HT1080 (cell line): ENCODE data around the gene TRMT1. TPM values are rescaled to one million over a fixed set of nuclear protein-coding genes. Genes with fewer than 3 reads are reported as not detected.
A peak's percentile ranks its signal among the peaks of the same experiment; 100 is the strongest.

Experiments
- DNase-seq: peaks from one replicate; pipeline ENCODE4 v3.0.0-alpha.2; 2015; ENCODE audit warnings: low read depth
- total RNA-seq: library from RNA; depleted of rRNA; stranded (reverse); fragments of >200 nt; shearing (Covaris generic); gene quantifications from 2 replicates; pipeline ENCODE4 v1.2.3, GENCODE V29; 2014

TRMT1 gene
- total RNA-seq, 1 experiment from 2014 or later, result 56.6 TPM

DNA sequence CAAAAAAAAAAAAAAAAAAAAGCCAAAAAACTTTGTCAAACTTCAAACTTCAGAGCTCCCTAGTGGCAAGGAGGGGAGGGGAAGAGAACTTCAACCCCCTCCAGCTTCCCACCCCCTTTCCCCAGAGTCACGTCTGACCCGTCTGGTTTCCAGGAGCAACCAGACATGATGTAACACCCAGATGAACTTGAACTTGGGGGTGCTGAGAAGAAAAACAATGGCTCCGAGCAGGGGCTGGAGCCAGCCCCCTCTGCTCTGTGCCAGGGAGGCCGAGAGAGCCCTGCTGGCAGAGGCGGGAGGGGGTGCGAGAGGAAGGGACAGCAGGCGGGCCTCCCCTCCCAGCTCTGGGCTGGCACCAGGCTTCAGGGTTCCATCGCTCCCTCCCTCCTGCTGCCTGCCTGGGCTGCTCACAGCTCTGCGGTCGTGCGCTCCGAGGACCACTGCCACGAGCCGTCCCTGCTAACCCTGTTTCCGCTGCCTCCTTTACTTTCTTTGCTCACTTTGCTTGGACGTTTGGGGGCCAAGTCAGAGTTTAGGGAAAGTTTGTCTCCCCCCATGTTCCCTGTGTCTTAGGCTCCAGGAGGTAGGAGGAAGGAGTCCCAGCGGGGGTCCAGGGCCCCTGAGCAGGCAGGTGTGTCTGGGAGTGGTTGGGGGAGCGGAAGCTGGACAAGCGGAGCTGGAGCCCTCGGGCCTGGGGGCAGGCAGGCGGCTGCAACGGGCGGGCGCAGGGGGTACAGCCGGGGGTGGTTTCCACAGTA is 25.0 kb downstream of the TRMT1 start:
- no peak for DNase-seq

DNA sequence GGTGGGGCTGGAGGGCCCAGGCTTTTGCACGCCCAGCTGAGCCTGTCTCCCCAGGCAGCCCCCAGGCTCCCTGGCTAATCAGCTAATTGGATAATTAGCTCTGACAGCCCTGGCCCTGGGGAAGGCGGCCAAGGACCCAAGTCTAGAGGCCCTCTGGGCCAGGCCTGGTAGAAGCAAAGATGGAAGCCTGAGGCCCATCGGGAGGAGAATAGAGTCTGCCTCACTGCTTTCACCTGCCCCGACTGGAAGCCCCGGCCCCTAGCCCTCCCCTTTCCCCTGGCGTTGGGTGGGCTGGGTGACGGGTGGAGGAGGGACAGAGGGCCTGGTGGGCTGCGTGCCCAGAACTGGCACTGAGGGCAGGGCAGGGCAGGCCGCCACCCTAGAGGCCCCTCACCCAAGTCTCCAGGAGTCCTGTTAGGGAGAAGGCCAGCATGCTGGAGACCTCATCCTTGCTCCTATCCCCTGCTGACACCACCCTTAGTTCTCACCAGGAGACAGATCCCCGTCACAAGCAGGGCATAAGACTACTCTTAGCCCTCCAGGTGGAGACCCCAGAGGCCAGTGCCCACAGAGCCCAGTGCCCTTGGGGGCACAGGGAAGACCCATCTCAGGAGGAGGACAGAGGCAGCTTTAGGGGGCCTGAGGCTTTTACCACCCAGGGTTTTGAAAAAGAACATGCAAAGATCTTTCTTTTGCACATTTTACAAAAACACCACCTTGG is 25.9 kb downstream of the TRMT1 start:
- DNase-seq, result no peak

DNA sequence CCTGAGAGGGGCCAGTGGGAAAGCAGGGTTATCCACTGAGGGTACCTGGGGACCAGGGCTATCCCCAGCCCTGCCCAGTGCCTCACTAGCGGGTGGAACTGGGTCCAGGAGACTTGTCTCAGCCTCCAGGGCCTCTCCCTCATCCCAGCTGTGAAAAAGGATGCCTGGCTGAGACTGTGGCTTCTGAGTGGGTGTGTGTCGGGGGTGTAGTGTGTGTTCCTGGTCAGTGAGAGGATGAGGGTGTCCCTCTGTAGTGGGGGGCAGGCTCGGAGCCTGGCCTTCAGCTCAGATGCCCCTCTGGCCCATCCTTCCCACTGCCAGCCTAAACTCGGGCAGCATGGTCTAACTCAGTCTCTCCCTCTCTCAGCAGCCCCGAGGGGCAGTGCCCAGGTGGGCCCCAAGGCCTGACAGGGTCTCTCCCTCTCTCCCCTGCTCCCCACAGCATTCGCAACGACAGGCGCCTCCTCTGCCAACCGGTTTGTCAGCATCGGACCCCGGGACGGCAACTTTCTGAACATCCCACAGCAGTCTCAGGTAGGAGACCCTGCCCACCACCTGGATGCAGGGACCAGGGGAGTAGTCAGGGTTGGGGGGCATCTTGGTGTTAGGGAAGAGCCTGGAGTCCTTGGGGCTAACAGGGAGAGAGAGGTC is 26.6 kb downstream of the TRMT1 start:
- DNase-seq, result no peak

DNA sequence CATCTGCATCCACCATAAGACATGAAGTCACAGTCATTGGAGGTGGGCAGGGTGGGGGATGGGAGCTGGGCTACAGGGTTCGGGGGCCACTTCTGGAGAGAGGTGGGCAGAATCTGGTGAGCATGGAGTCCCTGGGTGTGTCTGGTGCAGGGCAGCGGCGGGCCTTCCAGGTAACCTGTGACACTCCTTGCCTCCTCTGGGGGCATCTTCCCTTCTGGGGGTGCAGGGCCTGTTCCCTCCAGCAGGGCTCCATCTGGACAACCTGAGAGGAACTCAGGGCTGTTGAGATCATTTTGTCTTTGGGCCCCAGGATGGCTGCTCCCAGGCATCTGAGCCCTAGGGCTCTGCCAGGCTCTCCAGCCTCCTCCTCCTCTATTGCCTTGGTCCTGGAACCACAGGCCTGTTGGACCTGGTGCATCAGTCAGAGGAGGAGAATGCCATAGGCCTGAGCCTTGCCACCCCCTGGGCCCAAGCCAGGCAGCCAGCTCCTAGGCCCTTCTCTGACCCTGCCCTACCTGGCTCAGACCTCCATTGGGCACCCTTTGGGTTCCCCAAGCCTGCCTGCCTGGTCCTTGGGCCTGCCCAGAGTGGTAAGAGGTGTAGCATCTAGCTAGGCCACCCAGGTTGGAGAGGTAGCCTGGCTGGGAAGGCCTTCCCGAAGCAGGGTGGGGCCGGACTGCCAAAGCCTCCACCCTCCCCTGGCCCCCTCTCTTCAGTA is 27.2 kb downstream of the TRMT1 start:
- DNase-seq, result no peak

DNA sequence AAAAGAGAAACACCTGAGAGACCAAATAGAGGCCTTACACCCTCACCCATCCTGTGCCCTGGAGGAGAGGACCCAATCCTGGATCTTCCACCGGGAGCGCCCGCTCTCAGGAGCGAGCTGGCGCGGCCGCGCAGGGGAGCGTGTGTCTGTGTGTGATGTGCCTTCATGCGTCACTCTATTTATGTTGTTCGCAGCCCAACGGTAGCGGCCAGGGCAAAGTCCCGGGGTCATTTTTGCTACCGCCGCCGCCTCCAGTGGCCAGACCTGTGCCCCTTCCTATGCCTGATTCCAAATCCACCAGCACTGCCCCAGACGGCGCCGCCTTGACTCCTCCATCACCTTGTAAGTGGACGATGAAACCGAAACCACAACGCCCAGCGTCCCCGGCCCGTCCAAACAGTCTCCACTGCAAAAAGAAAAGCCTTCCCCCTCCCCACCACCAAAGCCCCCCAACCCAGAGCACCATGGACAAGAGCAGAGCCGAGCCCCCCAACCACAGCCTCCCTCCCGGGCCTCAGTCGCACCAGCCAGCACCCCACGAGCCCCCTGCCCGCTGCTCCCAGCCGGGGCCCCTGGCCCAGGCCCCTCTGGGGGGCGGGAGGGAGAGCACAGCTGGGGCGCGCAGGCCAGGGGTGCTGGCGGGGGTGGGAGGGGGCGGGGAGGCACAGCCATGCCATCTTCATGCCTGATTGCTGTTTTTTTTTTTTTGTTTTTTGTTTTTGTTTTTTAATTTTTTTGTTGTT is 28.6 kb downstream of the TRMT1 start:
- no peak for DNase-seq

DNA sequence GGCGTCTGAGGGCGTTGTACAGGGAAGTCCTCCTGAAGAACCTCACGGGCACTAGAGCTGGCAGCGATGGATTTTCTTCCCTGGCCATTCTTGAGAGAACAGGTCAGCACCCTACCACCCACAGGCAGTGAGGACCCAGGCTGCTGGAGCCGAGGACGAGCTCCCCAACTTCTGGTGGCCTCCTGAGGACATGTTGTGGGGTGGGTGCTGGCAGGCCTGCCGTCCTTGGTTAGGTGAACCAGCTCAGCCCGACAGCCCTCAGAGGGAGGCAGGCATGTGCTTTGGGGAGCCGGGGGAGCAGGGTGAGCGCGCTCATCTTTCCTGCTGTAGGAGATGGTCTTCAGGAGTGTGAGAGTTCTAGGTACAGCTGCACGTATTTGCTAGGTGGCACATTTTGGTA is 29.2 kb downstream of the TRMT1 start:
- no peak for DNase-seq

DNA sequence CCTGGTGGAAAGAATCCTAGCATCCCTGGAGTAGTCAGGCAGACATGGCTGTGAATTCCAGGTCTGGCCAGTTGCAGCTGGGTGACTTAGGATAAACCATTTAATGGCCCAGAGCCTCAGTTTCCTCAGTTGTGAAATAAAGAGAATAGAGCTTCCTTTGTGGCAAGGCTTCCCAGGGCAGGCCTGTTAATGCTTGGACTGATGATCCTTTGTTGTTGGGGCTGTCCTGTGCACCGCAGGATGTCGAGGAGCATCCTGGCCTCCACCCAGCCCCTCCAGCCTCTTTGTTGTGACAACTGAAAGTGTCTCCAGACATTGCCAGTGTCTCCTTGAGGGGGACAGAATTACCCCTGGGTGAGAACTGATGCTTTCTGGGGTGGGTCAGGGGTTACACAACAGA is 30.2 kb downstream of the TRMT1 start:
- no peak for DNase-seq

DNA sequence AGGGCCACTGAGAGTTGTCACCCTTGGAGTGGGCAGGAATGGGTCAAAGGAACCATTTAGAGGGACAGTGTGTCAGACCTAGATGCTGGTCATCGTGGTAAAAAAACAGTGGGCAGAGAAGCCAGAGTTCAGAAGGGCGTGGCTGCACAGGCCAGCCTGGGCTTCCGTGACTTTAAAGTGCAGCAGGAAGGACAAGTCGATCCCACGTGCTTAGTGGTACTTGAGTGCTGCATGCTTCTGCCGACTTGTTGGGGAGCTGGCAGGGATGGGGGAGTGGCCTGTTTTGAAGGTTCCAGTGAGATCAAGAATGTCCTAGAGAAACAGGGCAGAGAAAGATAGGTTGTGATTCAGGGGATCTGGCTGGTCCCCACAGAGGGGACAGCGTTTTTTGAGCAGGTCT is 30.9 kb downstream of the TRMT1 start:
- DNase-seq, result no peak

DNA sequence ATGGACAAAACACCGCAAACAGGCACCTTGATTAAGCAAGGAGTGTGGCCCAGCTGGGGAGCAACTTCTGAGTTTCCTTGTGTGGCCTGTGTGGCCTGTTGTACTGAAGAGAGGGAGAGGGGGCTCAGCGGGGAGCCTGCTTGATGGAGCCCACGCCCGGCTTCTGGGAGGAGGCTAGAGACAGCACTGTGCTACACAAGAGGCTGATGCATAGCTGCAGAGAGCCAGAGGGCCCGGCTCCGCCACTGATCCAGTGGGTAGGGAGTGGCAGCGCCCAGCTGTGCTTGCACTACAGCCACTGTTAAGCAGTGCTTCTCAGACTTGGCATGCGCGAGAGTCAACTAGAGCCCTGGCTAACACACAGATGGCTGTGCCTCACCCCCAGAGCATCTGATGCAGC is 32.9 kb downstream of the TRMT1 start:
- DNase-seq, result no peak

DNA sequence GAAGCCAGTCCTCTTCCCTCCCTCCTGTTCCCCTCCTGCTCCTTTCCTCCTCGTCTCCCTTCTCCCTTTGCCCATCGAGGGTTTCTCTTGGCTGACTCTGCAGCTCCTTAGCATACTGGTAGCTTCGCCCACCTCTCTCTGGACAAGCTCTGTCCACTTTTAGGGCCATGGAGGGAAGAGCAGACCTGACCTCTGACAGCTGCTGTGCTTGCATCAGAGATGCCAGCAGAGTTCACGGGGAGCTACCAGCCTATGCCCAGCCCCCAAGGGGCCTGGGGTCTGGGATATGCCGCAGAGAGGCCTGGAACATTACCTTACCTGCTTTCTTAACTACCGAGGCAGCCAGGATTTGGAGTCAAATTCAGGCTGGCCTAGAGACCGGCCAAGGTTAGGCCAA is 33.5 kb downstream of the TRMT1 start:
- DNase-seq, result no peak

DNA sequence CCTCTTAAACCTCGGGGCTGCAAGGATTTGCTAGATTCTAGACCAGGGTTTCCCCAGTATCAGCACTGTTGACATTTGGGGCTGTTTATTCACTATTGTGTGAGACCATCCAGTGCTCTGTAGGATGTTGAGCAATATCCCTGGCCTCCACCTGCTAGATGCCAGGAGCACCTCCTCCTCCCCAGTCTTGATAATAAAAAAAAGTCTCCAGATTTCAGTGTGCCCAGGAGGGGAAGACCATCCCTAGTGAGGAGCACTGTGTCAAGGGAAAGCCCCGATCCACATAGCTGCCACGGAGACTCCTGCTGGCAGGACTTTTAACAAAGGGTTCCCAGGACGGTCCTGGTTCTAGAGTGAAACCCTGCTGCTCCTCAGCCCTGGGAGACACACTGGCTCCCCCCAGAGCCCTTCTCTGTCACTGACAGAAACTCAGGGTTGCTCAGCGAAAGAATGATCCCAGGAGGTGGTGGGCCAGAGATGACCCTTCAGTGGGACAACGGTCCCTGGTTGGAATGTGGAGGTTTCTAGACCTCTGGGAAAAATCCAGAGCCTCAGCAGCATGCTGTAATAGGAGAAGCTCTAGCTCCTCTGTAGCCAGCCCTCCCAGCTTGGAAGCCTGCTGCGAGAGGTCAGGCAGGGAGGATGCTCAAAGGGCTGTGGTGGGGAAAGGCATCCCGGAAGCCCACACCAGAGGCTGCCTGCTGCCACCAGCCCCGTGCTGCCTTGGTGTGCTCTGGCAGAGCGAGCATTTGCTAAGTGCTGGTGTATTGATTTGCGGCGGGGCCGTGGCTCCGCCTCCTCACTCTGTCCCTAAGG is 34.1 kb downstream of the TRMT1 start:
- DNase-seq, result peak; percentile 38

DNA sequence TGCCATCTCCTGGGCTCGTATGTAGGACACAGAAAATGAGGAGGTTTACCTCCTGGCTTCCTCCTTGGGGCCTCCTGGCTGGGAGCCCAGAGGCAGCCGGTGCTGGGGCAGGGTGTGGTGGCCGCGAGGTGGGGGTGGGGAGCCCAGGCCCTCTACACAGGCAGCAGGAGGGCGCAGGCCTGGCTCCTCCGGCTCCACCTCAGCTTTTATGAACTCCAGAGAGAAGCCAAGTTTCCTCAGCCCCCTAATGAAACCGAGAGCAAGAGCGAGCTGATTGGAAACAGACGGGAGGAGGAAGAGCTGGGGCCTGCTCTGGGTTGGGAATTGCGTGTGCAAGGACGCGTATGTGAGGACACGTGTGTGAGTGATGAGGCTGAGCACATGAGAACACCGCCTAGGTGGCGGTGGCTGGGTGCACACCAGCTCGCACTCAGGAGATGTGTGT is 37.0 kb downstream of the TRMT1 start:
- DNase-seq, result no peak

DNA sequence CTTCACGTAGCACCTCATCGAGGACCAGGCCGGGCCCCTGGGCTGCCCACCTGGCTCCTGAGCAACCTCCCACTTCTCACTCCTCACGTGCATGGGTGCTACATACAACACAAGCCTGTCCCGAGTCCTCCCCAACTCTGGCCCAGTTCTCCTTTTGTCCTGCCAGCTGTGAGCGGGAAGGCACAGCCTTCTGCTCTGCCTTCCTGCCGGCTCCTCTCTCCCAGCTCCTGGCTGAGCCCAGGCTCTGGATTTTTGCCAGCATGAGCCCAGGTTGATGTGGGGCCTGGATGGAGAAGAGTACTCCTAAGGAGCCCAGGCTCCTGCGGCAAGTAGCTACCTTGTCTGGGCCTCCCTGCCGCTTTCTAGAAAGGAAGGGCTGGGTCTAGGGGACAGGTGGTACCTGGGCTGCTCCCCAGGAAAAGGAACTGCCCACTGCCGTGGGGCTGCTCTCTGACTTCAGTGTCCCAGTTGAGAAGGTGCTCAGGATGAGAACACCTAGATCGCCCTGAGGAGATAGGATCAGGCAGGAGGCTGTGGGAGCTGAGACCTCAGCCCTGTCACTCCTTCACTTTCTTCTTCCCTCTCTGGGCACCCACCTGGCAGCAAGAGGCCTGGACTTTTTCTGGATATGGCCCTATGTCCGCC is 37.5 kb downstream of the TRMT1 start:
- no peak for DNase-seq

DNA sequence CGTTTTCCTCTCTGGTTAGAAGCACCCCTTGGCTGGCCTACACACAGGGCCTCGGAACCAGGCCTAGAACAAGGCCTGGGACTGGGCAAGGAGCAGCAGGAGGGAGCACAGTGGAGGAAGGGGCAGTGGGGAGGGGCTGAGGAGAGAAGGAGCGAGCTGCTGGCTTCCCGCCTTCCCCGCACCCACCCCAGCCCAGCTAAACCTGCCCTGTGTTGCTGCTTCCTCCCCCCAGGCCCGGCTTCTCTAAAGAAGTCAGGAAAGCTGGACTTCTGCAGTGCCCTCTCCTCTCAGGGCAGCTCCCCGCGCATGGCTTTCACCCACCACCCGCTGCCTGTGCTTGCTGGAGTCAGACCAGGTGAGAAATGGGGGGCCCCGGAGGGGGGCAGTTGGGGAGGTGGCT is 38.2 kb downstream of the TRMT1 start:
- DNase-seq, result no peak

DNA sequence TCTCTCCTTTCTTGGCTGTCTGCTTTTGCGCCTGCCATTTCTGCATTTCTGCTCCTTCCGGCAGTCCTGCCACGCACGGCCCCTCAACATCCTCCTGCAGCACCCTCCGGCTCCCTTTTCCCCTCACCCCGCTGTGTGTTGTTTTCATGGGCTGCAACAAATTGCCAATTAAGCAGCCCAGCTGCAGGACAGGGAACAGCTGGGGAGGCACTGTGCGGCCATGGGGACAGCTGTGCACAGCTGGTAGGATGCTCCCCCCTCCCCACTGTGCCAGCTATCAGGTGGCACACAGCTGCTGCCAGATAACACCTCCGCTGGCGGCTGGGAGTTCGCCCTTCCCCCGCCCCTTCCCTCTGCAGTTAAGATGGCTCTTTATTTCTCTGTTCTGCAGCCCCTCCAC is 39.3 kb downstream of the TRMT1 start:
- no peak for DNase-seq

DNA sequence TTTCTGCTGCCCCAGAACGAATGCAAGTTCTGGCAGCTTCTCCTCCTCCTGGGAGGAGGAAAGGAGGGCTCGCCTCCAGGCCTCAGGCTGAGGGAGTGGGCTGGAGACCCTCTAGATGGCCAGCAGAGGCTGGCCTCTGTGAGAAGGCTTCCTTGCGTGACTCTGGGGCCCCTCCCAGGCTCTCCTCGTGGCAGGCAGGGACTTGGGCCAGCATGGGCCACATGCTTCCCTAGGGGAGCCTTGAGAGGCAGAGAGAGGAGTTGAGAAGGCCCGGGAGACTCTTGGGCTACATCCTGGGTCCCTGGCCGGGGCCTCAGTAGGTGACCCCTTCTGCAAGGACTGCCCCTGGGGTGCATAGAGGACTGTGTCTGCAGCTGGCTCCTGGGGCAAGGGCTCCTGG is 39.8 kb downstream of the TRMT1 start:
- DNase-seq, result no peak

DNA sequence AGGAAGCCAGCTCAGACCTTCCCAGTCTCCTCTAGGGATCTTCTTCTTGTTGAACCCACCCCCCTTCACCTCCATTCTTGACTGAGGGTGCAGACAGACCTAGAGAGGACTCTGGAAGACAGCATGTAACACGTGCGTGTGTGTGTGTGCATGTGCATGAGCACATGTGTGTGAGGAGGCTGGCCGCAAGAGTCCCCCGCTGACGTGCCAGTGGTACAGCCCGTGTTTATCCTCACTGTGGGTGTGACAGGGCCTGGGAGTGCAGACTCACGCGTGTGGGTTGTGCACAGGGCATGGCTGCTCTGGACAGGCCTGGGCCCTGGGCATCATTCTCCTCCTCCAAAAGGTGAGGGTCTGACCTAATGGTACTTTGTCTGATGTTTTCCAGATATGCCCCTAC is 40.2 kb downstream of the TRMT1 start:
- DNase-seq, result no peak

DNA sequence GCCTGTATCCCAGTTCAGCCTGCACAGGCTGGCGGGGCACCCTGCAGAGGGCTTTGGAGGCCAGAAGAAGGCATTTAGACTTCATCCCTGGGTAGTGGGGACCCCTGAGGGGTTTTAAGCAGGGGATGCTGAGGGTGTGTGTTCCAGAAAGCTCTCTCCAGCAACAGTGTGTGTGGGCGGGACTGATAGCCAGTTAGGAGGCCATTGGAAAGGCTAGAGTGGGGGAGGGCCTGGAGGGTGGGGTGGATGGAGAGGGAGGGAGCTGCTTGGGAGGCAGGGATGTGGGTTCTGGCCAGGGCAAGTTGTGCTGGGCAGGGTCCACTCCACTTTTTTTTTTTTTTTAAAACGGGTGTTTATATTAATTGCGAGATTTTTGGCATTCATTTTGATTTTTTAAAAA is 42.2 kb downstream of the TRMT1 start:
- no peak for DNase-seq

DNA sequence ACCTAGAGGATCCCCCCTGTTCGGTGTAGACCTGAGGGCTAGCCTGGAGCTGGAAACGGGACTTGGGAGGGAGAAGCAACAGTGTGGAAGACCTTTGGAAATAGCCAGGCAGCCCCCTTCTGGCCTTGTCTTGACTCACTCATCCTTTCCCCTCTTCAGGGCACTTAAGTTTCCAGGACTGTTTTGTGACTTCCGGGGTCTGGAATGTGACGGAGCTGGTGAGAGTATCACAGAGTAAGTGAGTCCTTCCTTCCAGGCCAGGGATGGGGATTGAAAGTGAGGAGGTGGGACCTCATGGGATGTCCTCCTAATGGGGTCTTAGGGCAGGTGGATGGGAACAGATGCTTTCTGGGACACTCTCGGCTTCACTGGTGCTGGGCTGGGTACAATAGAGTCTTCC is 43.3 kb downstream of the TRMT1 start:
- no peak for DNase-seq
